Testis (tissue), 3 donors: ENCODE data around the gene BRSK2. TPM values are rescaled to one million over a fixed set of nuclear protein-coding genes. Genes with fewer than 3 reads are reported as not detected.

Experiments
- DNase-seq: peaks from one replicate; pipeline ENCODE4 v3.0.0-alpha.2; 2019
- H3K27ac ChIP-seq, 2 donors: fragments of 200-600 bp; sonication (generic); one replicate each; pipeline ENCODE4 v1.5.1; 2019
- H3K27me3 ChIP-seq: fragments of 200-600 bp; sonication (generic); one replicate; pipeline ENCODE4 v1.5.1; 2019
- H3K36me3 ChIP-seq: fragments of 200-600 bp; sonication (generic); one replicate; pipeline ENCODE4 v1.5.1; 2017; ENCODE audit warnings: low read depth; ENCODE audit errors: missing control alignments
- H3K4me1 ChIP-seq: fragments of 200-600 bp; sonication (generic); one replicate; pipeline ENCODE4 v1.5.1; 2019
- H3K4me3 ChIP-seq, 2 donors: fragments of 200-600 bp; sonication (generic); one replicate each; pipeline ENCODE4 v1.5.1; 2017 to 2019
- H3K9me3 ChIP-seq: fragments of 200-600 bp; sonication (generic); one replicate; pipeline ENCODE4 v1.5.1; 2017
- POLR2A ChIP-seq: fragments of 450-650 bp; IDR thresholded peaks from one replicate; pipeline ENCODE4 v1.6.1; 2017; ENCODE audit warnings: antibody characterized with exemption, mild to moderate bottlenecking, moderate library complexity
- WGBS, 2 donors: methylation state at CpG; one replicate each; pipeline ENCODE4 v1.1.5; 2018; 5-methylcytosine and 5-hydroxymethylcytosine counted together
- intact Hi-C: fragments of 100-400 bp; cut with DNase I; formaldehyde crosslinking; loops from one replicate; pipeline ENCODE4 v1.15.1; 2023; ENCODE audit warnings: low total_unique reads
- polyA plus RNA-seq: library from polyadenylated mRNA; stranded (reverse); fragments of 350-450 nt; fragmentation: Illumina TruSeq; extraction: RNeasy Lipid Tissue Mini Kit (QIAGEN cat#74804); gene quantifications from one replicate; pipeline ENCODE4 v1.2.3, GENCODE V29; 2014; ENCODE audit warnings: low read depth, low replicate concordance; ENCODE audit not compliant: insufficient read depth
- total RNA-seq, 2 donors: library from RNA; depleted of rRNA; stranded (reverse); fragments of >200 nt; gene quantifications; one replicate each; pipeline ENCODE4 v1.2.3, GENCODE V29; 2016
- TF ChIP-seq, protein P1 (sequence below), 3 experiments: fragments of 450-650 bp in 2 of 3; fragments of 200-600 bp in 1 of 3; sonication (generic) in 1 of 3; IDR thresholded peaks; one replicate each; pipeline ENCODE4 v1.5.1; 2016 to 2019; ENCODE audit warnings: antibody characterized with exemption in 3 of 3, mild to moderate bottlenecking in 2 of 3, moderate library complexity in 1 of 3

BRSK2 gene
- total and polyA plus RNA-seq, 3 donors from 2014 or later, result 24.7 to 52.3 (median 49.1) TPM

DNA sequence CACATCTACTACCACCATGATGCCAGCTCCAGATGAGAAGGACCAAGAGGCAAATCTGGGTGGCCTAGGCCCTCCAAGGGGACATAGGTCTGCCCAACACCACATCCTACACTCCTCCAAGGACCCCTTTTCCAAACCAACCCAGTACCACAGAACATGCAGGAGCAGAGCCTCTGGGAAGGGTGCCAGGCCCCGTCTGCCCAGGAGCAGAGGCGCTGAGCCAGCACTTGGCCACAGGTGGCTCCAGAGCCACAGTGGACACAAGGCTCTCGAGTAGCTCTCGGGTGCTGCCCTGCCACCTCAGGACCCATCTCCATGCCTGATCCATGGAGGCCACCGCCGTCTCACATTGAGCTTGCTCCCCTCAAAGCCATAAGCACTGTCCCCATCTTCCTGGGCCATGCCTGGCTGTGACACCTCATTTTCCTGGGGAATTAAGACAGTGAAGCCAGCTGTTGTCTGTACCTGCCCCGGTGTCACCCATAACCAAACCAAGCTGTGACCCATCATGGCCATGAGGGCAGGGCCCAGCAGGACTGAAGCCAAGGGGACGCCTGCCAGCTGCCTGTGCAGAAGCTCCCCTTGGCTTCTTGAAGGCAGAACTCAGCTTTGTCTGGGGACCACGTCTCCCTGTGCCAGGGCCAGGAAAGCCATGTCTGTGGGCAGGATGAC is 89.4 kb downstream of the BRSK2 start:
- no peak overlapping the region for H3K4me3 ChIP-seq
- no peaks in the 10 kb centered on the region for H3K9me3 ChIP-seq
- peaks cover 10% of the 10 kb centered on the region for H3K4me1 ChIP-seq
- no peak for DNase-seq
- TF ChIP-seq, protein P1, sequence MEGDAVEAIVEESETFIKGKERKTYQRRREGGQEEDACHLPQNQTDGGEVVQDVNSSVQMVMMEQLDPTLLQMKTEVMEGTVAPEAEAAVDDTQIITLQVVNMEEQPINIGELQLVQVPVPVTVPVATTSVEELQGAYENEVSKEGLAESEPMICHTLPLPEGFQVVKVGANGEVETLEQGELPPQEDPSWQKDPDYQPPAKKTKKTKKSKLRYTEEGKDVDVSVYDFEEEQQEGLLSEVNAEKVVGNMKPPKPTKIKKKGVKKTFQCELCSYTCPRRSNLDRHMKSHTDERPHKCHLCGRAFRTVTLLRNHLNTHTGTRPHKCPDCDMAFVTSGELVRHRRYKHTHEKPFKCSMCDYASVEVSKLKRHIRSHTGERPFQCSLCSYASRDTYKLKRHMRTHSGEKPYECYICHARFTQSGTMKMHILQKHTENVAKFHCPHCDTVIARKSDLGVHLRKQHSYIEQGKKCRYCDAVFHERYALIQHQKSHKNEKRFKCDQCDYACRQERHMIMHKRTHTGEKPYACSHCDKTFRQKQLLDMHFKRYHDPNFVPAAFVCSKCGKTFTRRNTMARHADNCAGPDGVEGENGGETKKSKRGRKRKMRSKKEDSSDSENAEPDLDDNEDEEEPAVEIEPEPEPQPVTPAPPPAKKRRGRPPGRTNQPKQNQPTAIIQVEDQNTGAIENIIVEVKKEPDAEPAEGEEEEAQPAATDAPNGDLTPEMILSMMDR (IDR thresholded peaks at IDR 0.05), result no peak
- no peak for TF ChIP-seq POLR2A
- H3K27ac ChIP-seq, result no peak overlapping the region
- H3K36me3 ChIP-seq, result no peaks in the 10 kb centered on the region
- 83 to 84% methylated on average over 2 to 8 of the region's 9 CpGs for WGBS, 2 donors
- H3K27me3 ChIP-seq, result no peaks in the 10 kb centered on the region
- intact Hi-C loops, result no loop called here

DNA sequence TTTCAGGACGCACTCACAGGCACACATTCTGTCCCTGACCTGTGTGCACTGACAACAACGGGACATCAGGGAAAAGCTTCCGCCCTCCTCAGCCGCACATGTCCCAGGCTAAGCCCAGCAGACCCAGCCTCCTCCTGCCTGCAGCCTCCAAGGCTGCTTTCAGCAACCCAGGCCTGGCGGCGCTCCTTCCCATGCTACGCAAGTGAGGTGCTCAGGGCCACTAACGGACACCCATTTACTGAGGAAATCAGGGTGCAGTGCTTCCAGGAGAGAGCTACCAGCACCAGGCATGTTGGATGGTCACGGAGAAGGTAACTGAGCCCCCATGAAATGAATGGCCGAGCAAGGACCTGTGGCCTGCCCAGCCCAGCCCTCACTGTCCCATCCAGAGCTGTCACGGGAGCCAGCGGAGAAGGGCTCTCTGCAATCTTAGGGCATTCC is 90.0 kb downstream of the BRSK2 start:
- no peak for DNase-seq
- intact Hi-C loops, result no loop called here
- no peaks in the 10 kb centered on the region for H3K9me3 ChIP-seq
- TF ChIP-seq, protein P1 (IDR thresholded peaks at IDR 0.05), result no peak
- TF ChIP-seq POLR2A, result no peak
- H3K27me3 ChIP-seq, result no peaks in the 10 kb centered on the region
- no peak overlapping the region for H3K27ac ChIP-seq
- H3K4me3 ChIP-seq, result no peak overlapping the region
- 94 to 97% methylated on average over 12 of the region's 12 CpGs for WGBS, 2 donors
- no peaks in the 10 kb centered on the region for H3K36me3 ChIP-seq
- H3K4me1 ChIP-seq, result peaks cover 15% of the 10 kb centered on the region

- peaks cover 19% of the 10 kb centered on the region for H3K4me1 ChIP-seq
- TF ChIP-seq, protein P1 (IDR thresholded peaks at IDR 0.05), result no peak
- TF ChIP-seq POLR2A, result no peak
- H3K27ac ChIP-seq, result no peak overlapping the region
- no peaks in the 10 kb centered on the region for H3K36me3 ChIP-seq
- WGBS, 2 donors, result 84 to 87% methylated on average over 13 of the region's 13 CpGs
- H3K9me3 ChIP-seq, result no peaks in the 10 kb centered on the region
- no peaks in the 10 kb centered on the region for H3K27me3 ChIP-seq
- no peak overlapping the region for H3K4me3 ChIP-seq
- intact Hi-C loops, result no loop called here
- DNase-seq, result no peak
Measured at GRCh38 chr11:1480191-1480554, 90.4 kb downstream of the BRSK2 start.

DNA sequence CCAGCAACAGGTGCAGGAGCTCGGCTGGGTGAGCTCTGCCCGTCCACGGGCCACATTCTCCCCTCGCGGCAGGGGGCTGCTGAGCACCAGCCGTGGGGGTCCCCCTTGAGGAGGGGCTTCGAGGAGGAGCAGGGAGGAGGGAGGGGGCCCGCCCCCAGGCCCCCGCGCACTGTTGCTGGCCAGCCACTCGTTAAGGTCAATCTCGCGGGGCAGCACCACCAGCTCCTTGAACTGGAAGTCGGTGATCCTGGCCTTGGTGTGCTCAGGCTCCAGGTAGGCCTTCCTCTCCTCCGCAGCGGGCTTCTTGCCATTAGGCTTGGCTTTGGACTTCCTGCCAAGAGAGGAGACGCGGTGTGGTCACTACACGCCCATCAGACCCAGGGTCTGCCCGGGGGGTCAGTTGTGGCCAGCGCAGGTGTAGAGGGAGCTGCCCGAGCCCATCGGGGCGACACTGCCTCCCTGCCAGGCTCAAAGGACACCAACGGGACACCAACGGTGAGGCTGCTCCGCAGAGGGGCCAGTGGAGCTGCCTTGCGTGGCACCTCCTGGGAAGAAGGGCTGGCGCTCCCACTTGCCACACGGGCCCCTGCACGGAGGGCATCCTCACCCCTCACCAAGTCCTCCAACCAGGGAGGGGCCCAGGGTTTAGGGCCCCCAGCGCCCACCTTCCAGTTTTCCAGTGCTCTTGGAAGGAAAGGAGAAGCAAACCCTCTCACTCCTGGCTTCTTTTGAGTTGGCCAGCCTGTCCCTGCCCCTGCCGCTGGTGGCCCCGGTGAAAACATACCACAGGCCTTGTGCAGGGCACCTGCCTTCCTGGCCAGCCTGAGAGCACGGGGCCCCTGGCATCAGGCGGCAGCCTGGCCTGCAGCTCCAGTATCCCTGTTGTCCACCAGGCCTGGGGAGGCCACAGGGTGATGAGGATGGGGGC is 91.1 kb downstream of the BRSK2 start:
- WGBS, 2 donors, result 82 to 89% methylated on average over 12 to 36 of the region's 36 CpGs
- Histone ChIP-seq H3K27me3 (no peaks in the 10 kb centered on the region), H3K27ac (peak overlapping the region in 1 of 2 donors; percentile 76), H3K4me1 (peaks cover 26% of the 10 kb centered on the region), H3K36me3 (no peaks in the 10 kb centered on the region), H3K4me3 (no peak overlapping the region), H3K9me3 (no peaks in the 10 kb centered on the region)
- intact Hi-C loops, result no loop called here
- no peak for DNase-seq
- TF ChIP-seq, protein P1 (IDR thresholded peaks at IDR 0.05), result no peak
- no peak for TF ChIP-seq POLR2A
